Adrenal gland (tissue), 12 donors: Measurements from ENCODE around the gene AGBL4. TPM values are rescaled to one million over a fixed set of nuclear protein-coding genes. Genes with fewer than 3 reads are reported as not detected.

Experiments
- DNase-seq, 7 donors: peaks; one replicate each; pipeline ENCODE4 v3.0.0-alpha.2; 2019 to 2020
- H3K27ac ChIP-seq, 5 donors: fragments of 200-600 bp; sonication (generic) in 4 of 5; 1 replicate in 3 of 5; 2 replicates in 2 of 5; pipeline versions ENCODE4 v1.5.1 to v1.8.0; 2016 to 2020; ENCODE audit warnings: mild to moderate bottlenecking in 1 of 5
- H3K27me3 ChIP-seq: fragments of 200-600 bp; 2 replicates; pipeline ENCODE4 v1.8.0; 2021
- H3K36me3 ChIP-seq, 2 donors: fragments of 200-600 bp; replicated peaks in 1 of 2; 1 replicate in 1 of 2; 2 replicates in 1 of 2; pipeline versions ENCODE4 v1.5.1 to v1.8.0; 2018 to 2022
- H3K4me1 ChIP-seq, 2 donors: fragments of 200-600 bp; replicated peaks in 1 of 2; 1 replicate in 1 of 2; 2 replicates in 1 of 2; pipeline versions ENCODE4 v1.5.1 to v1.8.0; 2018 to 2021
- H3K4me3 ChIP-seq, 4 donors: fragments of 200-600 bp; sonication (generic) in 3 of 4; one replicate each; pipeline ENCODE4 v1.5.1; 2016 to 2018
- H3K9me3 ChIP-seq, 3 donors: fragments of 200-600 bp; sonication (generic) in 1 of 3; replicated peaks in 1 of 3; 1 replicate in 2 of 3; 2 replicates in 1 of 3; pipeline versions ENCODE4 v1.5.1 to v1.8.0; 2016 to 2021
- POLR2A ChIP-seq, 2 donors: fragments of 450-650 bp; IDR thresholded peaks; one replicate each; pipeline ENCODE4 v1.6.1; 2017; ENCODE audit warnings: antibody characterized with exemption in 2 of 2, mild to moderate bottlenecking in 2 of 2, moderate library complexity in 1 of 2
- WGBS, 4 donors: extraction: QIAGEN DNeasy Blood & Tissue Kit in 2 of 4; methylation state at CpG; one replicate each; pipeline versions ENCODE4 v1.1.5 to v1.1.7; 2013 to 2017; 5-methylcytosine and 5-hydroxymethylcytosine counted together
- intact Hi-C, 2 donors: fragments of 100-400 bp; cut with DNase I; formaldehyde crosslinking; loops; one replicate each; pipeline versions ENCODE4 v1.14.1 to v1.15.0; 2022 to 2023
- polyA plus RNA-seq, 3 donors: library from polyadenylated mRNA; stranded (reverse); fragments of 200-250 nt in 2 of 3; fragments of 350-450 nt in 1 of 3; fragmentation: Illumina TruSeq in 1 of 3; extraction: RNeasy Lipid Tissue Mini Kit (QIAGEN cat#74804) in 1 of 3; gene quantifications; one replicate each; pipeline ENCODE4 v1.2.3, GENCODE V29; 2013 to 2014
- total RNA-seq, 9 donors: library from RNA; depleted of rRNA in 4 of 9; stranded (reverse); fragments of >200 nt in 4 of 9; fragments of 120-200 nt in 1 of 9; fragmentation: NEBNext Ultra II Directional in 1 of 9; extraction: Animal tissue kit (Norgen Biotek cat#: 25700) in 1 of 9; gene quantifications; one replicate each; pipeline versions ENCODE4 v1.1.0 to v1.2.4, GENCODE V29; 2013 to 2023
- TF ChIP-seq, protein P1 (sequence below), 6 experiments: fragments of 450-650 bp in 4 of 6; fragments of 200-600 bp in 2 of 6; sonication (generic) in 1 of 6; IDR thresholded peaks; 1 replicate in 5 of 6; 2 replicates in 1 of 6; pipeline versions ENCODE4 v1.5.1 to v1.8.0; 2016 to 2021; ENCODE audit warnings: antibody characterized with exemption in 6 of 6, mild to moderate bottlenecking in 2 of 6, moderate library complexity in 1 of 6
- donor health status: healthy with polysubstance abuse.
- donor health status: Bipolar disorder and iron deficiency.
- donor health status: DM: yes; HTN: yes; CAD: no.
- donor health status: DM: no; HTN: no; CAD: no.
- donor health status: DM: no; HTN: no; CAD: no.
- donor health status: DM: yes; HTN: yes; CAD: no.

Gene AGBL4
- total and polyA plus RNA-seq, 12 donors = 0.10 to 1.9 (median 0.80) TPM; not detected in 2

DNA sequence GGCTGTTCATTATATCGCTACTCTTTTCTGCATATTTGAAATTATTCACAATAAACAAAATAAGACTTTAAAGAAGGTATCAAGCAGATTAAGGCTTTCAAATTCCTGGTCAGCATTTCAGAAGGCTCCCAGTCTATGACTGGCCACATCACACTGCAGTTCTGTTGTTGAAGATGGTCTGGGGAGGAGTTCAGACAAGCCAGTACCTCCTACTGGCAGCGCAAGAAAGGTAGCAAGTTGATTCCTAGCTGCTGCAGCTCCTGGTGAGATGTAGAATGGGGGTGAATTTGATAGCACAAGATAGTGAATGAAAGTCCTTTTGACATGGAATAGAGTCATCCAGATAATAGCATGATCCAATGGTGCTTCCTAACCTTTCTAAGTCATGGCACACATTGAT is 1158.8 kb downstream of the AGBL4 start:
- TF ChIP-seq, protein P1, sequence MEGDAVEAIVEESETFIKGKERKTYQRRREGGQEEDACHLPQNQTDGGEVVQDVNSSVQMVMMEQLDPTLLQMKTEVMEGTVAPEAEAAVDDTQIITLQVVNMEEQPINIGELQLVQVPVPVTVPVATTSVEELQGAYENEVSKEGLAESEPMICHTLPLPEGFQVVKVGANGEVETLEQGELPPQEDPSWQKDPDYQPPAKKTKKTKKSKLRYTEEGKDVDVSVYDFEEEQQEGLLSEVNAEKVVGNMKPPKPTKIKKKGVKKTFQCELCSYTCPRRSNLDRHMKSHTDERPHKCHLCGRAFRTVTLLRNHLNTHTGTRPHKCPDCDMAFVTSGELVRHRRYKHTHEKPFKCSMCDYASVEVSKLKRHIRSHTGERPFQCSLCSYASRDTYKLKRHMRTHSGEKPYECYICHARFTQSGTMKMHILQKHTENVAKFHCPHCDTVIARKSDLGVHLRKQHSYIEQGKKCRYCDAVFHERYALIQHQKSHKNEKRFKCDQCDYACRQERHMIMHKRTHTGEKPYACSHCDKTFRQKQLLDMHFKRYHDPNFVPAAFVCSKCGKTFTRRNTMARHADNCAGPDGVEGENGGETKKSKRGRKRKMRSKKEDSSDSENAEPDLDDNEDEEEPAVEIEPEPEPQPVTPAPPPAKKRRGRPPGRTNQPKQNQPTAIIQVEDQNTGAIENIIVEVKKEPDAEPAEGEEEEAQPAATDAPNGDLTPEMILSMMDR (IDR thresholded peaks at IDR 0.05) = no peak
- no peak for TF ChIP-seq POLR2A (IDR thresholded peaks at IDR 0.05)
- Histone ChIP-seq H3K36me3 (no peaks in the 10 kb centered on the region), H3K9me3 (no peaks in the 10 kb centered on the region), H3K27me3 (no peaks in the 10 kb centered on the region), H3K4me3 (no peak overlapping the region), H3K4me1 (no peaks in the 10 kb centered on the region), H3K27ac (no peak overlapping the region)
- intact Hi-C loops = no loop called here
- no peak for DNase-seq
- 45 to 97% (median 72%) methylated on average over 1 to 2 of the region's 2 CpGs for WGBS, 4 donors

DNA sequence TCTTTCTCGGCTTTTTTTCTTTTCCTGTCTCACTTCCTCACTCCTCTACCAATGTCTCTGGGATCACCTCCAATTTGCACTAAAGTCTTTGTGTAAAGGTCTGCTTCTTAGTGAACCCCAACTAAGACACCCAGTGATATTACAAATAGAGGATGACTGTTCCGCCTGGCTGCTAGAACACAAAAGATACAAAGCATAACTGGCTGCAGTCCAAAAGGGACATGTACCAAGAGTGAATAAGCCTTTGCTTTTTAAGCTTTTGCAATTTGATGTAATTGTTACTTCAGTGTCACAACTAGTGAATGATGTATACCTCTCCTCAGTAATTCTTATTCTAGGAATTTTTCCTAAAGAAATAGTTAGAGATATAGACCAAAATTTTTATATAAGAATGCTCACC is 1164.3 kb downstream of the AGBL4 start:
- WGBS, 4 donors = 33 to 45% (median 39%) methylated on average over 2 of the region's 2 CpGs
- Histone ChIP-seq H3K36me3 (no peaks in the 10 kb centered on the region), H3K27me3 (no peaks in the 10 kb centered on the region), H3K9me3 (no peaks in the 10 kb centered on the region), H3K4me3 (no peak overlapping the region), H3K27ac (no peak overlapping the region), H3K4me1 (no peaks in the 10 kb centered on the region)
- peak in 2 of 7 donors; percentile 21 to 32 for DNase-seq
- TF ChIP-seq, protein P1 (IDR thresholded peaks at IDR 0.05) = no peak
- intact Hi-C loops = no loop called here

GRCh38 chr1:48858200-48858920 is 1165.4 kb downstream of the AGBL4 start:
- intact Hi-C loops = no loop called here
- Histone ChIP-seq H3K4me1 (no peaks in the 10 kb centered on the region), H3K9me3 (no peaks in the 10 kb centered on the region), H3K27me3 (no peaks in the 10 kb centered on the region), H3K36me3 (no peaks in the 10 kb centered on the region), H3K27ac (no peak overlapping the region), H3K4me3 (no peak overlapping the region)
- TF ChIP-seq, protein P1 (IDR thresholded peaks at IDR 0.05) = no peak
- TF ChIP-seq POLR2A (IDR thresholded peaks at IDR 0.05) = no peak
- no peak for DNase-seq
- 59 to 66% (median 60%) methylated on average over 3 of the region's 3 CpGs for WGBS, 4 donors

DNA sequence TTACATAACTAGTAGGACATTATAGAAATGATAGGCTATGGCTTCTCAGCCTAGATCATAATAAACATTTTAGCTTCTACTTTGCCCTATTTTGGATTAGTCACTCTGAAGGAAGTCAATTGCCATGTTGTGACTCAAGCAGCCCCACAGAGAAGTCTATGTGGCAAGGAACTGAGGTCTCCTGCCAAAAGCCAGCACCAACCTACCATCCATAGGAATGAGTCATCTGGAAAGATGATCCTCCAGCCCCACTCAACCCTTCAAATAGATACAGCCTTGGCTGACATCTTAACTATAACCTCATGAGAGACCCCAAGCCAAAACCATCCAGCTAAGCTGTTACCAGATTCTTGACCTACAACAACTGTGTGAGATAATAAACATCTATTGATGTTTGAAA is 1170.7 kb downstream of the AGBL4 start:
- TF ChIP-seq POLR2A (IDR thresholded peaks at IDR 0.05) = no peak
- TF ChIP-seq, protein P1 (IDR thresholded peaks at IDR 0.05) = no peak
- no peak overlapping the region for H3K4me3 ChIP-seq
- no peaks in the 10 kb centered on the region for H3K36me3 ChIP-seq
- peak in 5 of 7 donors; percentile 21 to 38 (median 22) for DNase-seq
- no peaks in the 10 kb centered on the region for H3K27me3 ChIP-seq
- no peaks in the 10 kb centered on the region for H3K9me3 ChIP-seq
- intact Hi-C loops = no loop called here
- H3K4me1 ChIP-seq = no peaks in the 10 kb centered on the region
- no peak overlapping the region for H3K27ac ChIP-seq
